HUDEP-2 (cell line): ENCODE measurements around the gene DNASE2B.

Source experiments
- DNase-seq, 76 experiments: peaks; one replicate each; lab custom pipeline; 2025; ENCODE audit not compliant: unreplicated experiment in 76 of 76; lab: John Stamatoyannopoulos, UW

DNASE2B gene

DNA sequence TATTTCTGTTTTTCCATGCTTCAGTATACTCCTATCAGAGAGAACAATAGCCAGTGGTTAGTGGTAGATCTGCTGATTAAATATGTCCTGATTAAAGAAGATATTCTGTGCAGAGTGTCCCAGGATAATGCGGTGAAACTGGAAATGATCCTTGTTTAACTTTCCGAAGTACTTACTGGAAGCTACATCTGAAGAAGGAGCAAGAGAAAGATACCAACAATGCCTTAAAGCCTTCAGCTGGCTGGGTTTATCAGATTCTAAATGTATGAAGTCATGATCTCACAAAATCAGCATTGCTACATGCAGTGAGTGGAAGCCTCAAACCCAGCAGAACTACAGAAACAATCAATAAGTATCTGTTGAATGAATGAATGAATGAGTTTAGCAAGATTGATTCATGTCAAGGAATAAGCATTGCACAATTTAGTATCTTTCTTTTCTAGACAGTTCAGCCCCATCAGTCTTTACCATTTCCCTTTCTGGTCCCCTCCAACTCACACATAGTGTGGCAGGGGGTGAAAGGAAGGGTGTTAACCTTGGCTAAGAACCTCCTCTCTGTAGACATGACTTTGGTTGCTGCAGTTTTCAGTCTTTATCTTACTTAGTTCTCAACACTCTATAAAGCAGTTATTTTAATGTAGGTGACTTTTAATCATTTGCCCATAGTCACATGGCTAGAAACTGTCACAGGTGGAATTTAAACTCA lies 24.7 kb upstream of the DNASE2B start:
- DNase-seq: no peak

DNA sequence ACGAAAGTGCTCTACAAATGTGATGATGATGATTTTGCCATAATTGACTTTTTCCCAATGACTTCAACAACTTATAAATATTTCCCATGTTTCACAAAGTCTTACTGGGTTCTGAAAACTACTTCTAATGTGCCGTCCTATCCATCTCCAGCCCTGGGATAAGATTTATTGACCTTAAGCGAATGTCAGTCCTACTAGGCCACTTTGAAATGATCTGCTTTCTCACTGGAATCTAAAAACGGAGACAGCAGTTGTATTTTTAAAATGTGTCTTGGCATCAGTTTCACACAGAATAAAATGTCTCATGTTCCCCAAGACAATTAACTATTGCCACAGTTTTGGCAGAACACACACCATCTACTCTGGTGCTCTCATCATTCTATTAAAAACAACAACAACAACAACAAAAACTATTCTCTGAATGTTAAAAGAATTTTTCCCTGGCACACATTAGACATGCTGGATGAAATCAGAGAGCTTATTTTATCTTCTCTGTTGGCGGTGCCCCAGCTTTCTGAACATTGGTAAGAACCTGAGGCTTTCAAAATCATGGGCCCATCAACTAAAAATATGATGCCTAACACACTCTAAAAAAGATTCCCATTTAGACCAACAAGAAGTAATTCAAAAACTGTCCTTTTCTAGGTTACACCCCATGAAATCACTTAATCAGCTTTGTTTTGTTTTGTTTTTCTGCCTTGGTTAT lies 23.1 kb upstream of the DNASE2B start:
- DNase-seq: no peak

DNA sequence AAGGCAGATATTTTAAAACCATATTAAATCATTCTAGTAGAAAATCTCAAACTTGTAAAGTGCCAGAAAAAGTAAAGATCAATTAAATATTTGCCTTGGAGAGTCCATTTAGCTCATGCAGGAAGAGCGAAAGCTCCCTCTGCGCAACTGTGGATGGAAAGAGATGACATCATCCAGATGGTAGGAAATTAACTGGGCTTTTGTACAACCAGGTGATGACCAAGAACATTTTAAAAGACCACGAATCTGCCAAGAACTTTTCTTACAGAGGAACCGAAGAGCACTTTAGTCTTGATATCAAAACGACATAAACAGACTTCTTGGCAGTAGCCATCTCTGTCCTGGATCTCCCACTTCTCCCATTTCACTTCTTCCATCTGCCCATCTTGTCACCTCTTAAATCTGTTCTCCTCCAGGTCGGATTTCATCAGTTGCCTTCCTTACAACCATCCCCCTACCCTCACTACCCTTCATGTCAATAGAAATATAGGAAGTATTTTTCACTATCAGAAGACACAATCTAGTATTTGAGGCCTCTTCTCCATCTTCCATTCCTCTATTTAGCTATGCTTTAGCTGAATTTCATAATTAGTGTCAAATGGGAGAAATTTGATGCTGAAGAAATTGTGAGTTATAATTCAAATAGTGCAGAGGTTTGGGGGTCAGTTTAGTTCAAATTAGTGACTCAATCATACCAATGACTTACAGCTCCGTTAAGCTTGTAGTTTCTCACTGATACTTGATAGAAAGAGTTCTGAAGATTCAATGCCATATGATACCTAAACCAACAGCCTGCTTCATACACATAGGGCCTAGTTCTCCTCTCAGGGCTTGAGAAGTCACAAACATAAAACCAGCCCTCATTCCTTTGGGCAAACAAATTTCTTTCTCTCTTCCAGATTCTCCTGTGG lies 22.0 kb upstream of the DNASE2B start:
- no peak for DNase-seq

GRCh38 chr1:84377480-84378095 lies 20.7 kb upstream of the DNASE2B start:
- DNase-seq: no peak

DNA sequence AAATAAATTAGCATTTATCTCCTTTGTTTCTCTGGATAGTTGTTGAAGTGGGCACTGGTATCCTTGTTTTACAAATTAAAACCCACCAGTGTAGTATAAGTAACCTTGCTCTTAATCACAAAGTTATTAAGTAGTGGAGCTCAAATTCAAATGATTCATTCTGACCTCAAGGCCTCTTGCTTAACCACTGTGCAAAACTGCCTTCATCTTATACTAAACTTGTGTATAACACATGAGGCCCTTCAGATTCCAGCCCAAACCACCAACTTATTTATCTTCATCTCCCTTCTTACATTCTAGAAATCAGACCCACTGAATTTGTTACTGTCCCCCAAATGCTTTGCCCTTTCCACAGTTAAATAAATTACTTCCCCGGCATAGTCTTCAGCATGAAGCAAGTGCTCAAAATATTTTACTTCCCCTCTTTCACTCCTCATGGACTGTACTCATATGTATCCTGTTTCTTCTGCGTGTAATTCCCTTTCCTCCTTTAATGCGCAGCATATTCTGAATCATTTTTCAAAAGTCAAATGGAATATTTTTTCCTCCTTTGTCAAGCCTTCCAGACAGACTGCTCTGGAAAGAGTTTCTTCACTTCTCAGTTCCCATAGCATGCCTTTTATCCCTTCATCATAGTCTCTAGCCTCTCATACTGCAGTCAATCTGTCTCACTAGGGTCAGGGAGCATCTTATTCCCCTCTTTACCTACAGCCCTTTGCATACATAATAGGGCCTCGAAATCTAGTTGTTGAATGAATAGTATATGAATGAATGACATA lies 19.0 kb upstream of the DNASE2B start:
- no peak for DNase-seq

DNA sequence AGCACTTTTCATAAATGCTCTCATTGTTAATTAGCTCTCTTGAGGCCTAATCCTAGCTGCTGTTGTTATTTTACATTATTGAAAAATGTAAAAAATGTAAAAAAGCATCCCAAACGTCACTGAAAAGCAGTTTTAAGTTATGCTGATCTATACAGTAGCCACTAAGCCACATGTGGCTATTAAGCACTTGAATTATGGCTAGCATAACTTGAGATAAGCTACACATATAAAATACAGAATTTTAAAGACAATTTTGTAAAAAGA lies 18.4 kb upstream of the DNASE2B start:
- no peak for DNase-seq

DNA sequence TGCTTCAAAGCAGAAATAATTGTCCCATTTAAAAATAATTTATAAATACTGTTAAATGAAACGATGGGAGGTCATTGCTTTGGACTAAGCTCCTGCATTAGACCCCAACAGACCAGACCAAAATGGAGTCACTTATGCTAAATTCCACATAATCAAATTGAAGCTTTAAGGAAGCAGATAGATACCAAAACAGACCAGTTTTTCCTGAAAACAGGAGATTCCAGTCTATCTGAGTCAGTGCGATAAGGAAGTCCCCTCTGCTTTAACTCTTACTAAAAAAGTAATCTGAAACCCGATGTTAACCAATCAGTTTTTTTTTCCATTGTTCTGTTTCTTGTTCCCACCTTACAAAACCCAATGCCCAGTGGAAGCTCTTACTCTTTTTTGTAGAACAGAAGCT lies 16.2 kb upstream of the DNASE2B start:
- DNase-seq: no peak

DNA sequence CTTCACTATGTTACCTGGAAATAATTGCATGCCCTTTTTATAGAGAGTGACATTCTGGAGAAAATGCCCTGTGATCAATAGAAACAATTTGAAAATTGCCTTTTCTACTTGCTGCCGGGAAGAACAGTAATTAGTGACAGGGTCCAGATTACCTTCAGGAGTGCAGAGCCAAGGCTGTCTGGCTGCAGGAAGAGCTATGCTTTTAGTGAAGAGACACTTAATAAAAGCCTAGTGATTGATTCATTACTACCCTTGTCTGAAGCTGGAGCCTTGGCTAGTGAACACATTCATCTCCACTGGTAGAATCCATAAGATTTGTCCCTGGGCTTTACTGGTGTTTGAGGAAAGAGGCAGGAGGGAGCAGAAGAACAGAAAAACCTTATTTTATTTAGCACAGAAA lies 12.9 kb upstream of the DNASE2B start:
- no peak for DNase-seq

DNA sequence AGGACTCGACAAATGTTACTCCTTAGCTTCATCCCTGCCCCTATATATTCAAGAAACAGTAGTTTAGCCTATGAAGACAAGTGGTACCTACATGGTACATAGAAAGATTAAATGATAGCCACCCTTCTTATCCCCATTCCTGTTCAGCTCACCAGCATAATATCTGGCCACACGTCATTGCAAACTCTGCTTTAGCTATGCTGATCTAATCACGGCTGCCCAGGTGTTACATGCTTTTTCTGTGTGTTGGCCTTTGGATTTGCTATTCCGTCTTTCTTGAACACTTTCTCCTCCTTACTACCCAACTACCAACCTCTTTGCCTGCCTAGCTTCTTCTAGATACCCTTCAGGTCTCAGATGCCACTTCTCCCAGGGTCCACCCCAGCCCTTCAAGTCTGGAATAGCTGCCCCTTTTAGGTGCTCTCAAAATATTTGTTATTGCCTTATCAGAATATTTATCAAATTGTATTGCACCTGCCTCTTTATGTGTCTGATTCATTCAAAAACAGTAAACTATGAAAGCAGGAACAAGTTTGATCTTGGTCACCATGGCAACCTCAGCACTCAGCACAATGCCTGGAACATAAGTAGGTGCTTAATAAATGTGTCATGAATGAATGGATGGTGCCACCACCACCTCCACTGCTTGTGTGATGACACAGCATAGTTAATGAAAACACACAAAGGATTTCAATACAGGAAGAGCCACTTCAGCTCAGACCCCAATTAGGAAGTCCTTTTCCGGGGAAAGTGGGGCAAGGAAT lies 11.4 kb upstream of the DNASE2B start:
- no peak for DNase-seq

- DNase-seq: no peak
Measured at GRCh38 chr1:84387480-84388163, 10.7 kb upstream of the DNASE2B start.

DNA sequence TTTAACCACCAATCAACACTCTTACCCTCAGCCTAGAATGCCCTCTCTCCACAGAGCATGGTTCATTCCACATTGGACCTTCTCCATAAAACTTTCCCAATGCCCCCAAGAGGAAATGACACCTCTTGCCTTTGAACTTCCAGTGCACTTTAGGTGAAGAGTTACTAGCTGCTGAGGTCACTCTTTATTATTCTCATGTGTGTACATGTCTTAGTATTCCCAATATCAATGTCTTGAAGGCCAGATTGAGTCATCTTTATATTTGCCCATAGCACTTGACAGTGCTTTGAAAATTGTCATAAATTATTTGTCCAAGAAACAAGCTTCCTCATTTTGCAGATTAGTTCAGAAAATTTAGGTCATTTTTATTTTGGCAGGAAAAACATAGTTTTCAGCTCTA lies 8.1 kb upstream of the DNASE2B start:
- no peak for DNase-seq

- DNase-seq: no peak
Measured at GRCh38 chr1:84401156-84401555, 2.9 kb downstream of the DNASE2B start.

DNA sequence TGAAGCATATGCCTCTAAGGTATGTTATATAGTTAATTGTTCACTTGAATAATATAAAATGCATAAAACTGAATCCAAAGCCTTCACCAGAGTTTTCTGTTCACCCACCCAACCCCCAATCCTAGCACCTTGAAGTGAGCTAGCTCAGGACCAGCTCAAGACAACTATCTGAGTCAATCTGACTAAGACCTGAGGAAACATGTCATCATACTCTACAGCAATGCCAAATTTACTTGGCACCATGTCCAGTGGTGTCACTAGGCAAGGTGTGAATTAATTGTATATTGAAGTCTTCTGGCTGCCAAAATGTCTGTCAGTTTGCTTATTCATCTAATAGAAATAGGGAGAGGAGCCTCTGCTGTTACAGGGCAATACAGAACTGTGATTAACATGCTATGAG lies 3.8 kb downstream of the DNASE2B start:
- DNase-seq: no peak

GRCh38 chr1:84402501-84402900 lies 4.2 kb downstream of the DNASE2B start:
- DNase-seq: no peak

DNA sequence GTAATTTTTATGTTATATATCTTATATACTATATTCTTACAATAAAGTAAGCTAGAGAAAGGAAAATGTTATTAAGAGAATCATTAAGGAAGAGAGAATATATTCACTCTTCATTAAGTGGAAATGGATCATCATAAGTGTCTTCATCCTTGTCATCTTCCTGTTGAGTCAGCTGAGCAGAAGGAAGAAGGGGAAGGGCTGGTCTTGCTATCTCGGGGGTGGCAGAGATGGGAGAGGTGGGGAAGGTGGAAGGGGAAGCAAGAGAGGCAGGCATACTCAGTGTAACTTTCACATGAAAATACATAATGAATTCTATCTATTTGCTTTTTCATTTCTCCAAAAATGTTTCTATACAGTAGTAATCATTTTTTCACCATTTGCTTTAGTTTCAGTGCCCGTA lies 5.1 kb downstream of the DNASE2B start:
- DNase-seq: no peak

DNA sequence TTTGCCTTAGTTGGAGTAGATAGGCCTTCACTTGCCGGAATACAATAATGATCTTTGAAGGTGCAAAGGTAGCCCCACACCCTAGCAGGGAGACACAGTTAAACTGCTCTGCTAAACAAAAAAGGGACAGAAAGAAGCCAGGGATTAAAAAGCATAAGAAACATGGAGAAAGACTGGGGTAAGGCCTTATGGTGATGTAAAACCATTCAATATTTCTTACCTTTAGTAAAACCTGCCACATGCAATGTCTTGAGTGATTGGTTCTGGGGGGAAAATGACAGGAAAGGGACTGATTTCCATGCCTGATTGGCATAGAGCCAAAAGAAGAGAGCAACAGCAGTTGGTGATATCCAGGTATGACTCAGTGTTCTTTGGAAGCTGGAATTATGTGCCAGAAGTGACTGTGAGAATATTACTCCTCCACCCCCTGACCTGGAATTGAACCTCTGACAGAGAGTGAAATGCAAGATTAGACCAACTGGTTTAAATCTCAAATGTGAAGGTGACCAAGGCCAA lies 8.1 kb downstream of the DNASE2B start:
- DNase-seq: no peak

- no peak for DNase-seq
Measured at GRCh38 chr1:84407524-84407923, 9.2 kb downstream of the DNASE2B start.

- no peak for DNase-seq
Measured at GRCh38 chr1:84407958-84408422, 9.7 kb downstream of the DNASE2B start.

DNA sequence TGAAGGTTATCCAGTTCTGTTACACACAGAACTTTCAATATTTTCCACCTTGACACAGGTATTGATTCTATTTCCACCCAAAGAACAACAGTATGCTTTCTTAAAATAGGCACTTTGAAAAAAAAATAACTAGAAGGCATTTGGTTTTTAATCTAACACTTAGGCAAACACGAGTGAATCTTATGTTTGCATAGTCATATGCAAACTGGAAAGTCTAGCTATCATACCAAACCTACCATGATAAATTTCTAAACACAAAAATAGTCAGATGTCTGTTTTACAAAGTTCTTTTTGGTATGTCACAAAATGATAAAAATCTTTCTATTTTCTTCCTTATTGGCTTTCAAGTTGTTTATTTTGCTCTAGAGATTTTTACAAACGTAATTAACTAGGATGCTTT lies 11.6 kb downstream of the DNASE2B start:
- DNase-seq: no peak
